Neural cell (in vitro differentiated cells): ENCODE results near the gene NRL. TPM values are rescaled to one million over a fixed set of nuclear protein-coding genes. Genes with fewer than 3 reads are reported as not detected.
"Not testable (repeated sequence)": the region's sequence is repeated elsewhere in the genome, so short reads cannot be mapped to it uniquely, and the experiment has no call there.

Experiments
- H2AFZ ChIP-seq: fragments of 200-600, 300-800 bp; sonication (generic), shearing (Covaris generic); 2 replicates; pipeline ENCODE4 v1.6.0; 2014; ENCODE audit warnings: low read depth, mild to moderate bottlenecking, antibody characterized with exemption, low read length, moderate library complexity
- H3F3A ChIP-seq: fragments of 200-600 bp; shearing (Covaris generic); 2 replicates; pipeline ENCODE4 v1.6.1; 2016; ENCODE audit warnings: mild to moderate bottlenecking, moderate library complexity, mixed read lengths, antibody characterized with exemption, low read length; ENCODE audit not compliant: insufficient read depth, poor library complexity, severe bottlenecking
- H3K27ac ChIP-seq: fragments of 200-600, 300-800 bp; sonication (generic), shearing (Covaris generic); 2 replicates; pipeline ENCODE4 v1.5.1; 2014; ENCODE audit warnings: mild to moderate bottlenecking, low read length, moderate library complexity
- H3K27me3 ChIP-seq: fragments of 300-800, 200-600 bp; sonication (generic), shearing (Covaris generic); 2 replicates; pipeline ENCODE4 v1.6.0; 2014; ENCODE audit warnings: mild to moderate bottlenecking, low read depth, low read length, moderate library complexity; ENCODE audit not compliant: insufficient read depth
- H3K36me3 ChIP-seq: fragments of 300-800, 200-600 bp; sonication (generic), shearing (Covaris generic); 2 replicates; pipeline ENCODE4 v1.5.1; 2014; ENCODE audit warnings: mild to moderate bottlenecking, antibody characterized with exemption, low read length, moderate library complexity; ENCODE audit not compliant: insufficient read depth
- H3K4me2 ChIP-seq: fragments of 300-800, 200-600 bp; sonication (generic), shearing (Covaris generic); 2 replicates; pipeline ENCODE4 v1.6.0; 2014; ENCODE audit warnings: mild to moderate bottlenecking, low read length
- H3K4me3 ChIP-seq: fragments of 300-800, 200-600 bp; sonication (generic), shearing (Covaris generic); 2 replicates; pipeline ENCODE4 v1.5.1; 2014; ENCODE audit warnings: mild to moderate bottlenecking, low read length, moderate library complexity
- H3K79me2 ChIP-seq: fragments of 200-600 bp; shearing (Covaris generic); replicated peaks from 2 replicates; pipeline ENCODE4 v1.6.0; 2014; ENCODE audit warnings: mild to moderate bottlenecking, low read length, moderate library complexity; ENCODE audit not compliant: insufficient read depth
- H3K9ac ChIP-seq: fragments of 300-800, 200-600 bp; sonication (generic), shearing (Covaris generic); 2 replicates; pipeline ENCODE4 v1.6.1; 2016; ENCODE audit warnings: mild to moderate bottlenecking, low read length, mixed read lengths
- H3K9me2 ChIP-seq: fragments of 200-600 bp; shearing (Covaris generic); 2 replicates; pipeline ENCODE4 v1.6.1; 2016; ENCODE audit warnings: mild to moderate bottlenecking, low read length, mixed read lengths; ENCODE audit not compliant: insufficient read depth
- H3K9me3 ChIP-seq: fragments of 200-600, 300-800 bp; sonication (generic), shearing (Covaris generic); 2 replicates; pipeline ENCODE4 v1.6.1; 2016; ENCODE audit warnings: mild to moderate bottlenecking, mixed run types, low read length, moderate library complexity, mixed read lengths
- H4K20me1 ChIP-seq: fragments of 200-600 bp; shearing (Covaris generic); 2 replicates; pipeline ENCODE4 v1.6.1; 2016; ENCODE audit warnings: mild to moderate bottlenecking, mixed run types; ENCODE audit not compliant: insufficient read depth
- EP300 ChIP-seq: fragments of 450-650 bp; conservative IDR thresholded peaks from 2 replicates; pipeline ENCODE4 v1.6.1; 2014; ENCODE audit warnings: antibody characterized with exemption, mild to moderate bottlenecking, moderate library complexity; ENCODE audit not compliant: poor library complexity, severe bottlenecking
- EZH2 ChIP-seq: fragments of 200-600, 300-800 bp; shearing (Covaris generic), sonication (generic); IDR thresholded peaks from 2 replicates; pipeline ENCODE4 v1.6.1; 2014; ENCODE audit warnings: antibody characterized with exemption, low read length, borderline replicate concordance, mild to moderate bottlenecking; ENCODE audit not compliant: insufficient read depth, poor library complexity, severe bottlenecking
- MXI1 ChIP-seq: fragments of 450-650 bp; conservative IDR thresholded peaks from 2 replicates; pipeline ENCODE4 v1.6.1; 2014; ENCODE audit warnings: antibody characterized with exemption, mild to moderate bottlenecking; ENCODE audit not compliant: poor library complexity, severe bottlenecking
- POLR2AphosphoS5 ChIP-seq: IDR thresholded peaks from 2 replicates; pipeline ENCODE4 v1.6.1; 2012
- RAD21 ChIP-seq: fragments of 450-650 bp; conservative IDR thresholded peaks from 2 replicates; pipeline ENCODE4 v1.6.1; 2014; ENCODE audit warnings: antibody characterized with exemption, mild to moderate bottlenecking, moderate library complexity
- SMC3 ChIP-seq: fragments of 450-650 bp; conservative IDR thresholded peaks from 2 replicates; pipeline ENCODE4 v1.6.1; 2014; ENCODE audit warnings: antibody characterized with exemption, mild to moderate bottlenecking, moderate library complexity; ENCODE audit not compliant: poor library complexity
- TAF1 ChIP-seq: IDR thresholded peaks from 2 replicates; pipeline ENCODE4 v1.6.1; 2012; ENCODE audit warnings: low read depth
- polyA plus RNA-seq: library from polyadenylated mRNA; depleted of rRNA; stranded (reverse); fragments of >200 nt; gene quantifications from 2 replicates; pipeline ENCODE4 v1.2.3, GENCODE V29; 2014
- TF ChIP-seq, protein P1 (sequence below): fragments of 450-650 bp; IDR thresholded peaks from 2 replicates; pipeline ENCODE4 v1.5.1; 2014; ENCODE audit warnings: antibody characterized with exemption, mild to moderate bottlenecking, moderate library complexity; ENCODE audit not compliant: poor library complexity, severe bottlenecking
- TF ChIP-seq, protein P2 (sequence below): IDR thresholded peaks from 2 replicates; pipeline ENCODE4 v1.6.1; 2012; ENCODE audit warnings: borderline replicate concordance

Gene NRL
- polyA plus RNA-seq, 1 donor from 2014 or later = 9.5 TPM

DNA sequence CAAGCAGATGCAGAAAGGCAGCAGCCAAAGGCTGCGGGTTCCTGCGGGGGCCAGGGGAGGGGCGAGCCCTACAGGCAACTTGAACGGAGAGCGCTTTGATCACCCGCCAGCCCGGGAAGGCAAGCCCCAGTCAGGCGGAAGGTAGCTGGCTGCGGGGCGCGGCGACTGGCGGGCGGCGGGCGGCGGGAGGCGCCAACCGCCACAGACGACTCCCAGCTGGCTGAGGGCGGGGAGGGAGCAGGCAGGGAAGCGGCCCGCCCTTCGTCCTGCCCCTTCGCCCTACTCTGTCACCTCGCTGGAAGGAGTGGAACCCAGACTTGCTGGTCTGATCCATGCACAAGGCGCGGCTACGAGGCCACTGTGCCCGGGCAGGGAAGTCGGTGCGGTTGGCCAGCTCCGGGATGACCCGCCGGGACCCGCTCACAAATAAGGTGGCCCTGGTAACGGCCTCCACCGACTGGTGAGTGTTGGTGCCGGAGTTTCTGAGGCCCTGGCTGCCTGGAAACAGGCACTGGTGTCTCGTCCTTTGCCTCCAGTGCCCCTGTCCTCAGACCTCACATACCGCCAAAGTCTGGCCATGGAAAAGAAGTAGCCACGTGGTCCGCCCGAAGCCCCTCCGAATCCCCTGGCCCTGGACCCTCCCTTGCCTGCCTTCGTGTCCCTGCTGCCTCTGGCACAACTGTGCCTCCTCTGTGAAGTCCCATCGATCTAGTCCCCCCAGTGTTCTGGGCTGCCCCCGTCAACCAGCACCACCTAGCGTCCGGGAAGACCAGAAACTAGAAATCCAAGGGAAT is 78.4 kb downstream of the NRL start:
- TF ChIP-seq EZH2 (no peak), POLR2AphosphoS5 (peak; percentile 22), SMC3 (peak; percentile 46), TAF1 (no peak), MXI1 (no peak), EP300 (no peak), RAD21 (no peak)
- TF ChIP-seq, protein P1, sequence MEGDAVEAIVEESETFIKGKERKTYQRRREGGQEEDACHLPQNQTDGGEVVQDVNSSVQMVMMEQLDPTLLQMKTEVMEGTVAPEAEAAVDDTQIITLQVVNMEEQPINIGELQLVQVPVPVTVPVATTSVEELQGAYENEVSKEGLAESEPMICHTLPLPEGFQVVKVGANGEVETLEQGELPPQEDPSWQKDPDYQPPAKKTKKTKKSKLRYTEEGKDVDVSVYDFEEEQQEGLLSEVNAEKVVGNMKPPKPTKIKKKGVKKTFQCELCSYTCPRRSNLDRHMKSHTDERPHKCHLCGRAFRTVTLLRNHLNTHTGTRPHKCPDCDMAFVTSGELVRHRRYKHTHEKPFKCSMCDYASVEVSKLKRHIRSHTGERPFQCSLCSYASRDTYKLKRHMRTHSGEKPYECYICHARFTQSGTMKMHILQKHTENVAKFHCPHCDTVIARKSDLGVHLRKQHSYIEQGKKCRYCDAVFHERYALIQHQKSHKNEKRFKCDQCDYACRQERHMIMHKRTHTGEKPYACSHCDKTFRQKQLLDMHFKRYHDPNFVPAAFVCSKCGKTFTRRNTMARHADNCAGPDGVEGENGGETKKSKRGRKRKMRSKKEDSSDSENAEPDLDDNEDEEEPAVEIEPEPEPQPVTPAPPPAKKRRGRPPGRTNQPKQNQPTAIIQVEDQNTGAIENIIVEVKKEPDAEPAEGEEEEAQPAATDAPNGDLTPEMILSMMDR = peak; percentile 74
- TF ChIP-seq, protein P2, sequence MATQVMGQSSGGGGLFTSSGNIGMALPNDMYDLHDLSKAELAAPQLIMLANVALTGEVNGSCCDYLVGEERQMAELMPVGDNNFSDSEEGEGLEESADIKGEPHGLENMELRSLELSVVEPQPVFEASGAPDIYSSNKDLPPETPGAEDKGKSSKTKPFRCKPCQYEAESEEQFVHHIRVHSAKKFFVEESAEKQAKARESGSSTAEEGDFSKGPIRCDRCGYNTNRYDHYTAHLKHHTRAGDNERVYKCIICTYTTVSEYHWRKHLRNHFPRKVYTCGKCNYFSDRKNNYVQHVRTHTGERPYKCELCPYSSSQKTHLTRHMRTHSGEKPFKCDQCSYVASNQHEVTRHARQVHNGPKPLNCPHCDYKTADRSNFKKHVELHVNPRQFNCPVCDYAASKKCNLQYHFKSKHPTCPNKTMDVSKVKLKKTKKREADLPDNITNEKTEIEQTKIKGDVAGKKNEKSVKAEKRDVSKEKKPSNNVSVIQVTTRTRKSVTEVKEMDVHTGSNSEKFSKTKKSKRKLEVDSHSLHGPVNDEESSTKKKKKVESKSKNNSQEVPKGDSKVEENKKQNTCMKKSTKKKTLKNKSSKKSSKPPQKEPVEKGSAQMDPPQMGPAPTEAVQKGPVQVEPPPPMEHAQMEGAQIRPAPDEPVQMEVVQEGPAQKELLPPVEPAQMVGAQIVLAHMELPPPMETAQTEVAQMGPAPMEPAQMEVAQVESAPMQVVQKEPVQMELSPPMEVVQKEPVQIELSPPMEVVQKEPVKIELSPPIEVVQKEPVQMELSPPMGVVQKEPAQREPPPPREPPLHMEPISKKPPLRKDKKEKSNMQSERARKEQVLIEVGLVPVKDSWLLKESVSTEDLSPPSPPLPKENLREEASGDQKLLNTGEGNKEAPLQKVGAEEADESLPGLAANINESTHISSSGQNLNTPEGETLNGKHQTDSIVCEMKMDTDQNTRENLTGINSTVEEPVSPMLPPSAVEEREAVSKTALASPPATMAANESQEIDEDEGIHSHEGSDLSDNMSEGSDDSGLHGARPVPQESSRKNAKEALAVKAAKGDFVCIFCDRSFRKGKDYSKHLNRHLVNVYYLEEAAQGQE = no peak
- no peak overlapping the region for H2AFZ ChIP-seq
- no peaks in the 10 kb centered on the region for H3K9me2 ChIP-seq

GRCh38 chr14:24035769-24036168 is 79.0 kb downstream of the NRL start:
- not testable (repeated sequence) for H3K9me3 ChIP-seq, H3F3A ChIP-seq, H4K20me1 ChIP-seq, H3K27me3 ChIP-seq, H3K27ac ChIP-seq, H3K4me2 ChIP-seq, H2AFZ ChIP-seq, H3K9ac ChIP-seq, H3K9me2 ChIP-seq, H3K79me2 ChIP-seq, H3K36me3 ChIP-seq
- H3K4me3 ChIP-seq = peak overlapping the region; percentile 63

More for the DNA sequence above, 78.4 kb downstream of the NRL start:
- Histone ChIP-seq H3K36me3 (no peaks in the 10 kb centered on the region), H3K9ac (peak overlapping the region; percentile 44), H3K4me2 (no peak overlapping the region), H3K27ac (no peak overlapping the region), H3K27me3 (no peaks in the 10 kb centered on the region), H3F3A (no peaks in the 10 kb centered on the region), H3K9me3 (no peaks in the 10 kb centered on the region), H3K4me3 (peak overlapping the region; percentile 63), H4K20me1 (no peaks in the 10 kb centered on the region), H3K79me2 (no peaks in the 10 kb centered on the region)
